ENCODE data around the gene ANKIB1.

ANKIB1 gene

DNA sequence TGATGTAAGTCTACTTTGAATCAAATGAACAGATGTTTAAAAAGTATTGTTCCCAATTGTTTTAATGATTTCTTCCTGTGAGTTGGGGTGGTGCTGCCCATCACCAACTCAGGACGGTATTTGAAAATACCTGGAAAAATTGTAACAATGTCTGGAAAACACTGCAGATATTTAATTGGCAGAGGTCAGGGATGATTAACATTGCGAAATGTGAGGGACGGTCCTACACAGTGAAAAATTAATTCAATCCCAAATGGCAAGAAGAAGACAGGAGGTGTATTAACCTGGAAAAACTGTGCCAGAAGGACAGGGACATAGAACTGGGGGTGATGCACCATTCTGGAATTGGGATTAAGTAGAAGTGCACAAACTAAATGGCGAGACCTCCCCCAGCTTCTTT is 29.6 kb downstream of the ANKIB1 start:
- Histone ChIP-seq H3K9me3 (ENCODE audit: control insufficient read depth, insufficient read depth, low read length) (no peaks in the 10 kb centered on the region), H3K9ac (ENCODE audit: low read depth, low read length) (no peak overlapping the region)

GRCh38 chr7:92276460-92276864 is 30.7 kb downstream of the ANKIB1 start:
- peaks cover 8% of the 10 kb centered on the region for H3K4me1 ChIP-seq (ENCODE audit: control insufficient read depth, insufficient read depth, low read length)
- no peaks in the 10 kb centered on the region for H3K9me3 ChIP-seq (ENCODE audit: control insufficient read depth, insufficient read depth, low read length)
- no peaks in the 10 kb centered on the region for H3K36me3 ChIP-seq (ENCODE audit: control insufficient read depth, insufficient read depth, low read length)
- no peaks in the 10 kb centered on the region for H3K27me3 ChIP-seq (ENCODE audit: control insufficient read depth, insufficient read depth, low read length)
- H3K9ac ChIP-seq (ENCODE audit: low read depth, low read length), result no peak overlapping the region
- no peak overlapping the region for H3K4me3 ChIP-seq (ENCODE audit: low read depth, low read length)

More for the DNA sequence above, 29.6 kb downstream of the ANKIB1 start:
- Histone ChIP-seq H3K27me3 (ENCODE audit: control insufficient read depth, insufficient read depth, low read length) (no peaks in the 10 kb centered on the region), H3K4me3 (ENCODE audit: low read depth, low read length) (no peak overlapping the region), H3K36me3 (ENCODE audit: control insufficient read depth, insufficient read depth, low read length) (no peaks in the 10 kb centered on the region), H3K4me1 (ENCODE audit: control insufficient read depth, insufficient read depth, low read length) (peaks cover 8% of the 10 kb centered on the region)

GRCh38 chr7:92279396-92280031 is 33.7 kb downstream of the ANKIB1 start:
- Histone ChIP-seq H3K27me3 (ENCODE audit: control insufficient read depth, insufficient read depth, low read length) (no peaks in the 10 kb centered on the region), H3K4me1 (ENCODE audit: control insufficient read depth, insufficient read depth, low read length) (peaks cover 8% of the 10 kb centered on the region), H3K4me3 (ENCODE audit: low read depth, low read length) (no peak overlapping the region), H3K9me3 (ENCODE audit: control insufficient read depth, insufficient read depth, low read length) (no peaks in the 10 kb centered on the region), H3K9ac (ENCODE audit: low read depth, low read length) (no peak overlapping the region), H3K36me3 (ENCODE audit: control insufficient read depth, insufficient read depth, low read length) (no peaks in the 10 kb centered on the region)

DNA sequence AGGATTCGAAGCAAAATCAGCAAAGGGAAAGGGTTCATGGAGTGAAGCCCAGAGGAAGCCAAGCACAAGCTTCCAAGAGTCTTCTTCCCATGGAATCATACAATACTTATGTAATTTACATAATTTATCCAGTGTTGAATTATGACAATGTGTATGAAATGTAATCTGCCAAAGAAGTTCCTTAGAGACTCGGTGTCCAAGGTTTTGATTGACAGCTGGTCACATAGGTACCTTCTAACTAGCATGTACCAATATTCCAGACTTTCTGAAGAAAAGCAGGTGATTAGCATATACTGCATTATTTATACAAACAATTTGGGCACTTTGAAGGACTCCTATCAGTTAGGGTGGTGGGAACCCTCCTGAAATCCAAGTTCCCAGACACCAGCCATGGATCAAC is 35.3 kb downstream of the ANKIB1 start:
- no peaks in the 10 kb centered on the region for H3K9me3 ChIP-seq (ENCODE audit: control insufficient read depth, insufficient read depth, low read length)
- no peak overlapping the region for H3K9ac ChIP-seq (ENCODE audit: low read depth, low read length)
- no peaks in the 10 kb centered on the region for H3K36me3 ChIP-seq (ENCODE audit: control insufficient read depth, insufficient read depth, low read length)
- peaks cover 8% of the 10 kb centered on the region for H3K4me1 ChIP-seq (ENCODE audit: control insufficient read depth, insufficient read depth, low read length)
- no peak overlapping the region for H3K4me3 ChIP-seq (ENCODE audit: low read depth, low read length)
- H3K27me3 ChIP-seq (ENCODE audit: control insufficient read depth, insufficient read depth, low read length), result no peaks in the 10 kb centered on the region

DNA sequence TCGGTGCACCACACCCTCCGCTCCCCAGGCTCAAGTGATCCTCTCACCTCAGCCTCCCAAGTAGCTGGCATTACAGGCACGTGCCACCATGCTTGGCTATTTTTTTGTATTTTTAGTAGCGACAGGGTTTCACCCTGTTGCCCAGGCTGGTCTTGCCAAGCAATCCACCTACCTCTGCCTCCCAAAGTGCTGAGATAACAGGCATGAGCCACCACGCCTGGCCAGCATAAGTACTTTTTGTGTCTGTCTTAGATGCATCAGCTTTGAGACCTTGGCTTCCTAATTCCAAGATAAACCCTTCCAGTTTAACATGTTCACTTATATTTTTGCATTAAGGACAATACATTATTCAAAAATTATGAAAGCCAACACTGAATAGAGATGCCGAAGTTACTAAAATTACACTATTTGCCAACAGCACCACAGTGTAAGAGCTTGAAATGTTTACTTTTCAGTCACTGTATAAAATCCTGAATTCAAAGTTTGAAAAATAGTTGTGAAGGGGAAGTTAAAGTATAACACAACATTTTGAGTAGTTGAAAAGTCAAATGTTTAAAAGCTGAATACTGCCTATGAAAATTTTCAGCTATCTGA is 36.5 kb downstream of the ANKIB1 start:
- no peak overlapping the region for H3K9ac ChIP-seq (ENCODE audit: low read depth, low read length)
- peaks cover 8% of the 10 kb centered on the region for H3K4me1 ChIP-seq (ENCODE audit: control insufficient read depth, insufficient read depth, low read length)
- no peaks in the 10 kb centered on the region for H3K27me3 ChIP-seq (ENCODE audit: control insufficient read depth, insufficient read depth, low read length)
- H3K9me3 ChIP-seq (ENCODE audit: control insufficient read depth, insufficient read depth, low read length), result no peaks in the 10 kb centered on the region
- H3K4me3 ChIP-seq (ENCODE audit: low read depth, low read length), result no peak overlapping the region
- no peaks in the 10 kb centered on the region for H3K36me3 ChIP-seq (ENCODE audit: control insufficient read depth, insufficient read depth, low read length)

GRCh38 chr7:92282930-92283329 is 37.2 kb downstream of the ANKIB1 start:
- no peaks in the 10 kb centered on the region for H3K27me3 ChIP-seq (ENCODE audit: control insufficient read depth, insufficient read depth, low read length)
- H3K4me1 ChIP-seq (ENCODE audit: control insufficient read depth, insufficient read depth, low read length), result peaks cover 8% of the 10 kb centered on the region
- no peak overlapping the region for H3K9ac ChIP-seq (ENCODE audit: low read depth, low read length)
- no peaks in the 10 kb centered on the region for H3K9me3 ChIP-seq (ENCODE audit: control insufficient read depth, insufficient read depth, low read length)
- H3K36me3 ChIP-seq (ENCODE audit: control insufficient read depth, insufficient read depth, low read length), result no peaks in the 10 kb centered on the region
- H3K4me3 ChIP-seq (ENCODE audit: low read depth, low read length), result no peak overlapping the region

DNA sequence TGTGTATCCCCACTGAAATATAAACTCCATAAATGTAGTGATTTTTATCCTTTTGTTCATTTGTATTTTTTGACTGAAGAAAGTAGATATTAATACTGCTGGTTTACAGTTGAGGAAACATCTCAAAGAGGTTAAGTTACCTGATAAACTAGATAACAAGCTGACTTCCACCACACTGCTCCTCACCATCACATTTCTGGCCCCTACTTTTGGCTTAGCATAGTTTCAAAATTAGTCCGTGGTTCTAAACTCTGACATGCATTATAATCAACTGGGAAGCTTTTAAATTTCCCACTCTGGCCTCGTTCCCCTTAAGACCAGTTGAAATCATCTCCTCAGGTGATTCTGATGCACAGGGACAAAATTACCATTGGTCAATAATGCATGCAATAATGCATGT is 43.5 kb downstream of the ANKIB1 start:
- Histone ChIP-seq H3K4me3 (ENCODE audit: low read depth, low read length) (no peak overlapping the region), H3K9me3 (ENCODE audit: control insufficient read depth, insufficient read depth, low read length) (no peaks in the 10 kb centered on the region), H3K27me3 (ENCODE audit: control insufficient read depth, insufficient read depth, low read length) (no peaks in the 10 kb centered on the region), H3K4me1 (ENCODE audit: control insufficient read depth, insufficient read depth, low read length) (no peaks in the 10 kb centered on the region), H3K36me3 (ENCODE audit: control insufficient read depth, insufficient read depth, low read length) (no peaks in the 10 kb centered on the region), H3K9ac (ENCODE audit: low read depth, low read length) (no peak overlapping the region)

DNA sequence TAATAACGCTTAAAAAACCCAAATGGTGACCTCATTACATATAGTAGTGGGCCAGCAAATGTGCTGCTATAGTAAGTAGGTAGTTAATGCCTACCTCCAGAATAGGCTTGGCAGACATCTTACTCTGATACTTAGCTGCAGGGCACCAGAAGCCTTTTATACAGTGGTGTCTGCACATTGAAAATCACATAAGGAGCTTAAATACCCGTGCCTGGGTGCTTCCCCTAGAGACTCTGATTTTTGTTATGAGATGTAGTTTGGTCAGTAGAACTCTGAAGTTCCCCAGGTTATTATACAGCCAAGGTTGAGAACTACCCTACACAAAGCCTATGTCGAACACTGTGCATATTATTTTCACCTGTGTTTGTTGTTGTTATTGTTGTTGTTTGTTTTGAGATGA is 47.2 kb downstream of the ANKIB1 start:
- no peaks in the 10 kb centered on the region for H3K9me3 ChIP-seq (ENCODE audit: control insufficient read depth, insufficient read depth, low read length)
- no peaks in the 10 kb centered on the region for H3K27me3 ChIP-seq (ENCODE audit: control insufficient read depth, insufficient read depth, low read length)
- H3K4me1 ChIP-seq (ENCODE audit: control insufficient read depth, insufficient read depth, low read length), result peaks cover 6% of the 10 kb centered on the region
- no peak overlapping the region for H3K9ac ChIP-seq (ENCODE audit: low read depth, low read length)
- H3K36me3 ChIP-seq (ENCODE audit: control insufficient read depth, insufficient read depth, low read length), result no peaks in the 10 kb centered on the region
- H3K4me3 ChIP-seq (ENCODE audit: low read depth, low read length), result no peak overlapping the region

DNA sequence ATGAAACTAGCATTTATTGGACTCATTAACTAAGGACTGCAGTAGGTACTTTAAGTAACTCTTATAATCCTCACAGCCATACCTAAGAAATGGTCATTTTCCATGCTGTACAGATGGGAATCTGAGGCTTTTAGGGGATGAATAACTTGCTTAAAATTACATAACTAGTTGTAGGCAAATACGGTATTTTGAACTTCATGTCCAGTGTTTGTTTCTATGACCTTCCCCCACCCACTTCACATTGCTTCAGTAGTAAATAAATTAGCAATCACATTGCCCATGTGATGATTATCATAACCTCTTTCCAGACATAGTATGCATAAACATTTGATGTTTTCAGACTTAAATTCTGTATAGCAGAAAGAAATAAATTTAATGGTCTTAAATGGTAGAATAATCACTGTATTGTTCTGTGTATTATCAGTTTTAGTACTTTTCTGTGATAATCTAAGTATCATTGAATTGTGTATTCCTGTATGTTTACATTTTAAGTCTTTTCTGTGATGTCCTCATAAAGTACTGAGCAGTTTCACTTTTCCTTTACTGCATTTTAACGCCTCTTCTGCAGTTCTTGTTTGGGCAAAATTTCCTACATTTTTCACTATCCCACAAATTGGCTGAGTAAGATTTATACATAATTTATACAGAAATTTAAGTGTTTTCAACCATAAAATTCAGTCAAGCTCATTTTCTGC is 48.3 kb downstream of the ANKIB1 start:
- no peaks in the 10 kb centered on the region for H3K36me3 ChIP-seq (ENCODE audit: control insufficient read depth, insufficient read depth, low read length)
- no peaks in the 10 kb centered on the region for H3K27me3 ChIP-seq (ENCODE audit: control insufficient read depth, insufficient read depth, low read length)
- H3K4me3 ChIP-seq (ENCODE audit: low read depth, low read length), result no peak overlapping the region
- peaks cover 6% of the 10 kb centered on the region for H3K4me1 ChIP-seq (ENCODE audit: control insufficient read depth, insufficient read depth, low read length)
- H3K9ac ChIP-seq (ENCODE audit: low read depth, low read length), result no peak overlapping the region
- no peaks in the 10 kb centered on the region for H3K9me3 ChIP-seq (ENCODE audit: control insufficient read depth, insufficient read depth, low read length)

GRCh38 chr7:92295391-92295790 is 49.6 kb downstream of the ANKIB1 start:
- no peaks in the 10 kb centered on the region for H3K9me3 ChIP-seq (ENCODE audit: control insufficient read depth, insufficient read depth, low read length)
- no peak overlapping the region for H3K9ac ChIP-seq (ENCODE audit: low read depth, low read length)
- H3K36me3 ChIP-seq (ENCODE audit: control insufficient read depth, insufficient read depth, low read length), result no peaks in the 10 kb centered on the region
- H3K4me3 ChIP-seq (ENCODE audit: low read depth, low read length), result no peak overlapping the region
- no peaks in the 10 kb centered on the region for H3K27me3 ChIP-seq (ENCODE audit: control insufficient read depth, insufficient read depth, low read length)
- H3K4me1 ChIP-seq (ENCODE audit: control insufficient read depth, insufficient read depth, low read length), result peaks cover 6% of the 10 kb centered on the region

DNA sequence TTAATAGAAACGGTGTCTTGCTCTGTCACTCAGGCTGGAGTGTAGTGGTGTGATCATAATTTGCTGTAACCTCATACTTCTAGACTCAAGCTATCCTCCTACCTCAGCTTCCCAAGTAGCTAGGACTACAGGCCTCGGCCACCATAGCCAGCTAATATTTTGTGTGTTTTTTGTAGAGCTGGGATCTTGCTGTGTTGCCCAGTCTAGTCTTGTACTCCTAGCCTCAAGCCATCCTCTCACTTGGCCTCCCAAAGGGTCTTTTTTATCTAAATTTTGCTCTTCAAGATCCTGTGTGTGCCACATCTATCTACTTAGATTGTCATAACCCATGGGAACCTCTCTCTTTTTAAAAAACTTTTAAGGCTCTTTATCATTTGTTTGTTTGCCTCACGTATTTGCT is 50.5 kb downstream of the ANKIB1 start:
- Histone ChIP-seq H3K9ac (ENCODE audit: low read depth, low read length) (no peak overlapping the region), H3K9me3 (ENCODE audit: control insufficient read depth, insufficient read depth, low read length) (no peaks in the 10 kb centered on the region), H3K27me3 (ENCODE audit: control insufficient read depth, insufficient read depth, low read length) (no peaks in the 10 kb centered on the region), H3K4me1 (ENCODE audit: control insufficient read depth, insufficient read depth, low read length) (peaks cover 6% of the 10 kb centered on the region), H3K4me3 (ENCODE audit: low read depth, low read length) (no peak overlapping the region), H3K36me3 (ENCODE audit: control insufficient read depth, insufficient read depth, low read length) (no peaks in the 10 kb centered on the region)

DNA sequence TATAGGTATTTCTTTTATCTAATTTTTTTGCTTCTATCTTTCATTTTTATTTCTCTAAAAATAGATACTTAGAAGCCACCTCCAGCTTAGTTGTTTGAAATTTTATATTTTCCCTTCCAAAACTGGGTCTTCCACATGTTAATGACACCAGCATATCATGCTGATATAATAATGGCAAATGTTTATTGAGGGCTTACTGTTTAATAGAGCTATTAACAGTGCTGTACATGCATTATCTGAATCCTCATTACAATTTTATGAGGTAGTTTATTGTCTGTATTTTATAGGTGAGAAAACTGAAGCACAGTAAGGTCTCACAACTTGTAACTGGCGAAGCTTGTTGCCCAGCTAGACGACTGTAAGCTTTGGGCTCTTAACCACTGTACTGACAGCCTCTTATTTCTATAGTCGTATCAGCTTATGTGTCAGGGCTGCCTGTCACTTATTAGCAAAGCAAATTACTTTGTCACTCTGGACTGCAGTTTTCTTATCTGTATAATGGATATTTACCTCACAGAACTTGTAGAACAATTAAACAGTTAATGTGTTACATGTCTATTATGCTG is 51.2 kb downstream of the ANKIB1 start:
- Histone ChIP-seq H3K9ac (ENCODE audit: low read depth, low read length) (no peak overlapping the region), H3K27me3 (ENCODE audit: control insufficient read depth, insufficient read depth, low read length) (no peaks in the 10 kb centered on the region), H3K36me3 (ENCODE audit: control insufficient read depth, insufficient read depth, low read length) (no peaks in the 10 kb centered on the region), H3K9me3 (ENCODE audit: control insufficient read depth, insufficient read depth, low read length) (no peaks in the 10 kb centered on the region), H3K4me1 (ENCODE audit: control insufficient read depth, insufficient read depth, low read length) (peaks cover 6% of the 10 kb centered on the region), H3K4me3 (ENCODE audit: low read depth, low read length) (no peak overlapping the region)

All from iPS-15b (cell line).